ENCODE data around the gene CMTR1.
"Not testable (repeated sequence)": the region's sequence is repeated elsewhere in the genome, so short reads cannot be mapped to it uniquely, and the experiment has no call there.

CMTR1 gene

GRCh38 chr6:37499433-37500293, 66.6 kb downstream of the CMTR1 start, which contains the start of gene CCDC167:
CCDC167 (minus strand) TSS chr6:37499893; CDS start chr6:37499863, 30 bp downstream.
- Histone ChIP-seq H3K4me3 (ENCODE audit: low read length) (peak within 1 kb of the TSS; percentile 80), H3K9ac (ENCODE audit: low read depth, low read length) (peak within 1 kb of the TSS; percentile 81), H3K4me1 (ENCODE audit: control insufficient read depth, insufficient read depth, low read length) (peaks cover 7% of the 10 kb centered on the region), H3K4me2 (ENCODE audit: low read length) (peak within 1 kb of the TSS; percentile 76), H3K27me3 (ENCODE audit: control insufficient read depth, insufficient read depth, low read length) (peaks cover 5% of the 10 kb centered on the region), H3K36me3 (ENCODE audit: insufficient read depth, low read length) (no peaks in the 10 kb centered on the region), H3K9me3 (replicated peaks; ENCODE audit: low read length) (no peaks in the 10 kb centered on the region)

GRCh38 chr6:37500294-37500608, 67.2 kb downstream of the CMTR1 start:
- peaks cover 7% of the 10 kb centered on the region for H3K4me1 ChIP-seq (ENCODE audit: control insufficient read depth, insufficient read depth, low read length)
- no peaks in the 10 kb centered on the region for H3K9me3 ChIP-seq (replicated peaks; ENCODE audit: low read length)
- H3K36me3 ChIP-seq (ENCODE audit: insufficient read depth, low read length), result no peaks in the 10 kb centered on the region
- peaks cover 11% of the 10 kb centered on the region for H3K27me3 ChIP-seq (ENCODE audit: control insufficient read depth, insufficient read depth, low read length)
- peak overlapping the region; percentile 81 for H3K9ac ChIP-seq (ENCODE audit: low read depth, low read length)
- peak overlapping the region; percentile 76 for H3K4me2 ChIP-seq (ENCODE audit: low read length)
- peak overlapping the region; percentile 80 for H3K4me3 ChIP-seq (ENCODE audit: low read length)

- H3K9ac ChIP-seq (ENCODE audit: low read depth, low read length); H3K9me3 ChIP-seq (replicated peaks; ENCODE audit: low read length); H3K4me2 ChIP-seq (ENCODE audit: low read length); H3K36me3 ChIP-seq (ENCODE audit: insufficient read depth, low read length); H3K4me1 ChIP-seq (ENCODE audit: control insufficient read depth, insufficient read depth, low read length); H3K4me3 ChIP-seq (ENCODE audit: low read length): not testable (repeated sequence)
- peaks cover 17% of the 10 kb centered on the region for H3K27me3 ChIP-seq (ENCODE audit: control insufficient read depth, insufficient read depth, low read length)
These were observed 67.9 kb downstream of the CMTR1 start for GRCh38 chr6:37500904-37501303.

GRCh38 chr6:37501632-37502491, 68.8 kb downstream of the CMTR1 start:
- Histone ChIP-seq H3K9ac (ENCODE audit: low read depth, low read length) (no peak overlapping the region), H3K4me2 (ENCODE audit: low read length) (no peak overlapping the region), H3K4me1 (ENCODE audit: control insufficient read depth, insufficient read depth, low read length) (peaks cover 7% of the 10 kb centered on the region)

GRCh38 chr6:37502703-37503291, 69.8 kb downstream of the CMTR1 start:
- Histone ChIP-seq H3K4me2 (ENCODE audit: low read length) (no peak overlapping the region), H3K9ac (ENCODE audit: low read depth, low read length) (no peak overlapping the region), H3K4me3 (ENCODE audit: low read length) (no peak overlapping the region), H3K27me3 (ENCODE audit: control insufficient read depth, insufficient read depth, low read length) (peaks cover 30% of the 10 kb centered on the region), H3K4me1 (ENCODE audit: control insufficient read depth, insufficient read depth, low read length) (peaks cover 7% of the 10 kb centered on the region), H3K9me3 (replicated peaks; ENCODE audit: low read length) (no peaks in the 10 kb centered on the region), H3K36me3 (ENCODE audit: insufficient read depth, low read length) (no peaks in the 10 kb centered on the region)

More at GRCh38 chr6:37501632-37502491, 68.8 kb downstream of the CMTR1 start:
- Histone ChIP-seq H3K4me3 (ENCODE audit: low read length) (no peak overlapping the region), H3K27me3 (ENCODE audit: control insufficient read depth, insufficient read depth, low read length) (peaks cover 26% of the 10 kb centered on the region), H3K36me3 (ENCODE audit: insufficient read depth, low read length) (no peaks in the 10 kb centered on the region), H3K9me3 (replicated peaks; ENCODE audit: low read length) (no peaks in the 10 kb centered on the region)

- no peak overlapping the region for H3K4me3 ChIP-seq (ENCODE audit: low read length)
- no peaks in the 10 kb centered on the region for H3K9me3 ChIP-seq (replicated peaks; ENCODE audit: low read length)
- H3K36me3 ChIP-seq (ENCODE audit: insufficient read depth, low read length), result no peaks in the 10 kb centered on the region
- no peak overlapping the region for H3K4me2 ChIP-seq (ENCODE audit: low read length)
- H3K27me3 ChIP-seq (ENCODE audit: control insufficient read depth, insufficient read depth, low read length), result peaks cover 34% of the 10 kb centered on the region
- H3K4me1 ChIP-seq (ENCODE audit: control insufficient read depth, insufficient read depth, low read length), result peaks cover 7% of the 10 kb centered on the region
- H3K9ac ChIP-seq (ENCODE audit: low read depth, low read length), result no peak overlapping the region
These were observed 70.4 kb downstream of the CMTR1 start for GRCh38 chr6:37503309-37503965.

GRCh38 chr6:37504024-37504423, 71.0 kb downstream of the CMTR1 start:
- no peak overlapping the region for H3K4me2 ChIP-seq (ENCODE audit: low read length)
- H3K27me3 ChIP-seq (ENCODE audit: control insufficient read depth, insufficient read depth, low read length), result peaks cover 36% of the 10 kb centered on the region
- no peaks in the 10 kb centered on the region for H3K9me3 ChIP-seq (replicated peaks; ENCODE audit: low read length)
- H3K9ac ChIP-seq (ENCODE audit: low read depth, low read length), result no peak overlapping the region
- H3K36me3 ChIP-seq (ENCODE audit: insufficient read depth, low read length), result no peaks in the 10 kb centered on the region
- no peak overlapping the region for H3K4me3 ChIP-seq (ENCODE audit: low read length)
- peaks cover 3% of the 10 kb centered on the region for H3K4me1 ChIP-seq (ENCODE audit: control insufficient read depth, insufficient read depth, low read length)

GRCh38 chr6:37506479-37506878, 73.5 kb downstream of the CMTR1 start:
- Histone ChIP-seq H3K27me3 (ENCODE audit: control insufficient read depth, insufficient read depth, low read length) (peaks cover 57% of the 10 kb centered on the region), H3K9me3 (replicated peaks; ENCODE audit: low read length) (no peaks in the 10 kb centered on the region), H3K4me3 (ENCODE audit: low read length) (no peak overlapping the region), H3K4me2 (ENCODE audit: low read length) (no peak overlapping the region), H3K4me1 (ENCODE audit: control insufficient read depth, insufficient read depth, low read length) (no peaks in the 10 kb centered on the region), H3K36me3 (ENCODE audit: insufficient read depth, low read length) (no peaks in the 10 kb centered on the region), H3K9ac (ENCODE audit: low read depth, low read length) (no peak overlapping the region)

GRCh38 chr6:37507077-37507476, 74.1 kb downstream of the CMTR1 start:
- Histone ChIP-seq H3K4me1 (ENCODE audit: control insufficient read depth, insufficient read depth, low read length) (no peaks in the 10 kb centered on the region), H3K4me2 (ENCODE audit: low read length) (no peak overlapping the region), H3K9ac (ENCODE audit: low read depth, low read length) (no peak overlapping the region), H3K36me3 (ENCODE audit: insufficient read depth, low read length) (no peaks in the 10 kb centered on the region), H3K9me3 (replicated peaks; ENCODE audit: low read length) (no peaks in the 10 kb centered on the region), H3K27me3 (ENCODE audit: control insufficient read depth, insufficient read depth, low read length) (peaks cover 63% of the 10 kb centered on the region), H3K4me3 (ENCODE audit: low read length) (no peak overlapping the region)

- no peaks in the 10 kb centered on the region for H3K4me1 ChIP-seq (ENCODE audit: control insufficient read depth, insufficient read depth, low read length)
- no peaks in the 10 kb centered on the region for H3K9me3 ChIP-seq (replicated peaks; ENCODE audit: low read length)
- H3K27me3 ChIP-seq (ENCODE audit: control insufficient read depth, insufficient read depth, low read length), result peaks cover 70% of the 10 kb centered on the region
- H3K4me2 ChIP-seq (ENCODE audit: low read length), result no peak overlapping the region
- H3K4me3 ChIP-seq (ENCODE audit: low read length), result no peak overlapping the region
- H3K9ac ChIP-seq (ENCODE audit: low read depth, low read length), result no peak overlapping the region
- no peaks in the 10 kb centered on the region for H3K36me3 ChIP-seq (ENCODE audit: insufficient read depth, low read length)
These were observed 74.8 kb downstream of the CMTR1 start for GRCh38 chr6:37507690-37508421.
